ENCODE data around the gene KCNMB2.

DNA sequence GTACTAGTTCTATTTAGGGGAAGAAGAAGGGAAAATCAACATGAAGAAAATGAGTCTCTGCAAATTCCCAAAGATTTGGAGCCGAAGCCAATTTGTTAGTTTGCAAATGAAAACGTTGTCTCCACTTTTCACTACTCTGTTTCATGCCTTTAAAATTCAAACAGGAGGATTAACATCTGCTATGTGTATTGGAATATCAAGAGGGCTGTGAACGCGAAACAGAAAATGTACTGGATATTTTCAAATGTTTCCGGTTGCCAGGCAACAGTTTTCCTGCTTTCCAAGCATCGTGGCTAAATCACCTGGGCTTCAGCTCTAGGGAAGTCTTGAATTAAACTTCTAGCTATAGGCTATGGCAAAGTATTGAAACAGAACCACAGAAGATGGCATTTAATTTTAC lies 172.8 kb downstream of the KCNMB2 start:
- TF ChIP-seq, protein P1, sequence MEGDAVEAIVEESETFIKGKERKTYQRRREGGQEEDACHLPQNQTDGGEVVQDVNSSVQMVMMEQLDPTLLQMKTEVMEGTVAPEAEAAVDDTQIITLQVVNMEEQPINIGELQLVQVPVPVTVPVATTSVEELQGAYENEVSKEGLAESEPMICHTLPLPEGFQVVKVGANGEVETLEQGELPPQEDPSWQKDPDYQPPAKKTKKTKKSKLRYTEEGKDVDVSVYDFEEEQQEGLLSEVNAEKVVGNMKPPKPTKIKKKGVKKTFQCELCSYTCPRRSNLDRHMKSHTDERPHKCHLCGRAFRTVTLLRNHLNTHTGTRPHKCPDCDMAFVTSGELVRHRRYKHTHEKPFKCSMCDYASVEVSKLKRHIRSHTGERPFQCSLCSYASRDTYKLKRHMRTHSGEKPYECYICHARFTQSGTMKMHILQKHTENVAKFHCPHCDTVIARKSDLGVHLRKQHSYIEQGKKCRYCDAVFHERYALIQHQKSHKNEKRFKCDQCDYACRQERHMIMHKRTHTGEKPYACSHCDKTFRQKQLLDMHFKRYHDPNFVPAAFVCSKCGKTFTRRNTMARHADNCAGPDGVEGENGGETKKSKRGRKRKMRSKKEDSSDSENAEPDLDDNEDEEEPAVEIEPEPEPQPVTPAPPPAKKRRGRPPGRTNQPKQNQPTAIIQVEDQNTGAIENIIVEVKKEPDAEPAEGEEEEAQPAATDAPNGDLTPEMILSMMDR (IDR thresholded peaks at IDR 0.05) = no peak
- TF ChIP-seq POLR2A (IDR thresholded peaks at IDR 0.05) = no peak
- no peak for TF ChIP-seq EP300 (IDR thresholded peaks at IDR 0.05)

All from tibial nerve (tissue), 4 donors.